IMR-90 (cell line): ENCODE measurements around the gene XCR1. TPM values are rescaled to one million over a fixed set of nuclear protein-coding genes. Genes with fewer than 3 reads are reported as not detected.

Source experiments
- ATAC-seq: fragments of 200-7000 bp; cut with Tn5 transposase; 2 replicates; pipeline ENCODE4 v1.9.1; 2020; ENCODE audit warnings: low read depth, mild to moderate bottlenecking, moderate library complexity
- BruUV-seq: library from RNA; stranded (reverse); fragments of 400-500 nt; replicated peaks from 2 replicates; lab custom pipeline; 2021; lab: Mats Ljungman, UMichigan
- CTCF ChIA-PET: fragments of 300-600 bp; formaldehyde crosslinking; extraction: SDS; loops from one replicate; lab custom pipeline; 2021; ENCODE audit warnings: antibody characterized with exemption; lab: Yijun Ruan, JAX
- POLR2A ChIA-PET: fragments of 300-600 bp; sonication (Branson Sonifier 250); formaldehyde crosslinking; loops from one replicate; lab custom pipeline; 2022; ENCODE audit warnings: antibody characterized with exemption; ENCODE audit not compliant: unreplicated experiment; lab: Charles Lee
- DNase-seq: peaks from one replicate; pipeline ENCODE4 v3.0.0; 2013
- H2AFZ ChIP-seq: replicated peaks from 2 replicates; pipeline ENCODE3; 2013; ENCODE audit warnings: low read length, mild to moderate bottlenecking; ENCODE audit not compliant: poor library complexity
- H2AK5ac ChIP-seq: 2 replicates; pipeline ENCODE4 v1.6.1; 2013; ENCODE audit warnings: low read depth, low read length, inconsistent platforms
- H2AK9ac ChIP-seq: replicated peaks from 2 replicates; pipeline ENCODE3; 2013; ENCODE audit warnings: mild to moderate bottlenecking, low read depth, low read length, moderate library complexity; ENCODE audit not compliant: poor library complexity
- H2BK120ac ChIP-seq: 2 replicates; pipeline ENCODE4 v1.6.1; 2013; ENCODE audit warnings: low read depth, low read length, inconsistent platforms
- H2BK15ac ChIP-seq: 3 replicates; pipeline ENCODE4 v1.6.1; 2013; ENCODE audit warnings: low read depth, low read length, inconsistent platforms
- H2BK20ac ChIP-seq: 2 replicates; pipeline ENCODE4 v1.6.1; 2013; ENCODE audit warnings: low read depth, mild to moderate bottlenecking, inconsistent platforms, low read length, moderate library complexity
- H2BK5ac ChIP-seq: 2 replicates; pipeline ENCODE4 v1.6.1; 2013; ENCODE audit warnings: mild to moderate bottlenecking, low read depth, low read length, inconsistent platforms; ENCODE audit not compliant: poor library complexity, severe bottlenecking
- H3K14ac ChIP-seq: replicated peaks from 2 replicates; pipeline ENCODE4 v1.6.1; 2013; ENCODE audit warnings: low read depth, low read length, inconsistent platforms
- H3K18ac ChIP-seq: 2 replicates; pipeline ENCODE4 v1.6.1; 2013; ENCODE audit warnings: low read depth, low read length, control low read depth
- H3K23ac ChIP-seq: 2 replicates; pipeline ENCODE4 v1.6.1; 2013; ENCODE audit warnings: low read depth, low read length, inconsistent platforms
- H3K27ac ChIP-seq: 2 replicates; pipeline ENCODE4 v1.5.1; 2013; ENCODE audit warnings: mild to moderate bottlenecking, control low read depth, low read length; ENCODE audit not compliant: insufficient read depth
- H3K27me3 ChIP-seq: 2 replicates; pipeline ENCODE4 v1.6.1; 2013; ENCODE audit warnings: low read length; ENCODE audit not compliant: control insufficient read depth, insufficient read depth
- H3K36me3 ChIP-seq: 2 replicates; pipeline ENCODE4 v1.6.1; 2013; ENCODE audit warnings: low read length, mixed read lengths; ENCODE audit not compliant: control insufficient read depth, insufficient read depth
- H3K4ac ChIP-seq: 2 replicates; pipeline ENCODE4 v1.6.1; 2013; ENCODE audit warnings: low read depth, low read length, inconsistent platforms
- H3K4me1 ChIP-seq: 2 replicates; pipeline ENCODE4 v1.6.1; 2013; ENCODE audit warnings: low read length, mixed read lengths; ENCODE audit not compliant: control insufficient read depth, insufficient read depth
- H3K4me2 ChIP-seq: 2 replicates; pipeline ENCODE4 v1.6.1; 2013; ENCODE audit warnings: low read depth, mild to moderate bottlenecking, control low read depth, low read length, moderate library complexity
- H3K4me3 ChIP-seq: 2 replicates; pipeline ENCODE4 v1.5.1; 2013; ENCODE audit warnings: low read depth, mild to moderate bottlenecking, control low read depth, low read length, moderate library complexity; ENCODE audit not compliant: insufficient read depth
- H3K56ac ChIP-seq: 2 replicates; pipeline ENCODE4 v1.6.1; 2013; ENCODE audit warnings: low read length, inconsistent platforms; ENCODE audit not compliant: insufficient read depth; ENCODE audit errors: extremely low read depth
- H3K79me1 ChIP-seq, 2 experiments: 2 replicates each; pipeline ENCODE4 v1.6.1; 2013; ENCODE audit warnings: low read length in 2 of 2, inconsistent platforms in 1 of 2, low read depth in 1 of 2
- H3K9ac ChIP-seq: 2 replicates; pipeline ENCODE4 v1.6.1; 2013; ENCODE audit warnings: low read depth, low read length, control low read depth
- H3K9me1 ChIP-seq: 2 replicates; pipeline ENCODE4 v1.6.1; 2013; ENCODE audit warnings: low read length, inconsistent platforms; ENCODE audit not compliant: insufficient read depth
- H3K9me3 ChIP-seq: 2 replicates; pipeline ENCODE4 v1.6.1; 2013; ENCODE audit warnings: low read length; ENCODE audit not compliant: control insufficient read depth, insufficient read depth
- H4K20me1 ChIP-seq: 2 replicates; pipeline ENCODE4 v1.6.1; 2013; ENCODE audit warnings: low read length, inconsistent platforms; ENCODE audit not compliant: insufficient read depth
- H4K5ac ChIP-seq: 2 replicates; pipeline ENCODE4 v1.6.1; 2013; ENCODE audit warnings: mild to moderate bottlenecking, low read depth, low read length, control low read depth
- H4K8ac ChIP-seq, 2 experiments: 2 replicates each; pipeline ENCODE4 v1.6.1; 2013; ENCODE audit warnings: low read depth in 2 of 2, low read length in 2 of 2, control low read depth in 1 of 2, inconsistent platforms in 1 of 2
- H4K91ac ChIP-seq: 2 replicates; pipeline ENCODE4 v1.6.1; 2013; ENCODE audit warnings: low read depth, low read length, inconsistent platforms; ENCODE audit not compliant: insufficient read depth
- CHD1 ChIP-seq: IDR thresholded peaks from 2 replicates; pipeline ENCODE4 v1.6.1; 2012; ENCODE audit warnings: low read depth, low read length, improper control_type of control experiment
- MAFK ChIP-seq: IDR thresholded peaks from 2 replicates; pipeline ENCODE4 v1.6.1; 2012; ENCODE audit warnings: low read depth, low read length, improper control_type of control experiment
- MAZ ChIP-seq: IDR thresholded peaks from 2 replicates; pipeline ENCODE4 v1.6.1; 2012; ENCODE audit warnings: low read depth, mild to moderate bottlenecking, low read length, improper control_type of control experiment, moderate library complexity, borderline replicate concordance
- RCOR1 ChIP-seq: IDR thresholded peaks from 2 replicates; pipeline ENCODE4 v1.6.1; 2012; ENCODE audit warnings: mild to moderate bottlenecking, low read length, improper control_type of control experiment; ENCODE audit not compliant: insufficient replicate concordance
- RFX5 ChIP-seq: IDR thresholded peaks from 2 replicates; pipeline ENCODE4 v1.8.0; 2012; ENCODE audit warnings: low read depth, mild to moderate bottlenecking, low read length, moderate library complexity
- USF2 ChIP-seq: fragments of 150-350 bp; IDR thresholded peaks from 2 replicates; pipeline ENCODE4 v1.6.1; 2017; ENCODE audit warnings: mild to moderate bottlenecking, antibody characterized with exemption, low read length, low read depth
- WGBS, 2 experiments: methylation state at CpG; one replicate each; pipeline versions ENCODE4 v1.1.5 to v1.1.7; 2013; ENCODE audit warnings: missing lambda C conversion rate in 2 of 2; ENCODE audit not compliant: insufficient read length in 1 of 2; ENCODE audit errors: extremely low coverage in 2 of 2; 5-methylcytosine and 5-hydroxymethylcytosine counted together
- dilution Hi-C: fragments of 300-500 bp; cut with HindIII; formaldehyde crosslinking; loops from one replicate; pipeline ENCODE4 v1.14.3; 2018; ENCODE audit warnings: low sequenced_read_pairs; ENCODE audit not compliant: unreplicated experiment
- in situ Hi-C: fragments of 300-500 bp; cut with MboI; formaldehyde crosslinking; loops from 3 replicates; pipeline ENCODE4 v1.14.3; 2019; ENCODE audit warnings: low sequenced_read_pairs, inconsistent platforms, mixed read lengths
- intact Hi-C: fragments of 100-400 bp; cut with micrococcal nuclease; formaldehyde crosslinking; loops from 2 replicates; pipeline ENCODE4 v1.10.0; 2022
- polyA plus RNA-seq, 3 experiments: library from polyadenylated mRNA; depleted of rRNA; stranded (reverse); fragments of >200 nt; gene quantifications; 2 replicates each; pipeline ENCODE4 v1.2.3, GENCODE V29; 2012; ENCODE audit warnings: low replicate concordance in 1 of 3
- total RNA-seq: library from RNA; depleted of rRNA; stranded (reverse); fragments of >200 nt; gene quantifications from 2 replicates; pipeline ENCODE4 v1.2.3, GENCODE V29; 2012

The XCR1 gene
- total and polyA plus RNA-seq, 2 of the 4 experiments (the other 2 are of a cell fraction) = not detected

GRCh38 chr3:46019707-46020106, 7.6 kb downstream of the XCR1 start:
- Histone ChIP-seq H2AFZ (no peak overlapping the region), H2AK5ac (no peak overlapping the region), H3K4me3 (no peak overlapping the region), H4K91ac (no peak overlapping the region), H3K14ac (no peak overlapping the region), H4K5ac (no peak overlapping the region), H2BK20ac (no peak overlapping the region), H3K27me3 (peaks cover 18% of the 10 kb centered on the region), H2BK120ac (no peak overlapping the region), H3K79me1 (no peaks in the 10 kb centered on the region), H3K9ac (no peak overlapping the region), H3K56ac (no peak overlapping the region), H2BK15ac (no peak overlapping the region), H3K27ac (no peak overlapping the region), H4K8ac (no peak overlapping the region), H2AK9ac (no peak overlapping the region), H3K4me2 (no peak overlapping the region), H3K4me1 (no peaks in the 10 kb centered on the region), H2BK5ac (no peak overlapping the region), H3K9me3 (no peaks in the 10 kb centered on the region), H3K18ac (no peak overlapping the region), H3K9me1 (no peaks in the 10 kb centered on the region; the same call in 1 of the 2 replicates), H3K23ac (no peak overlapping the region), H3K36me3 (no peaks in the 10 kb centered on the region), H4K20me1 (no peaks in the 10 kb centered on the region), H3K4ac (no peak overlapping the region)
- TF ChIP-seq CHD1 (no peak), RFX5 (no peak), USF2 (no peak), MAZ (no peak), MAFK (no peak), RCOR1 (no peak)
- DNase-seq (no peak), ATAC-seq (no peak)
- WGBS, 2 experiments = 58% methylated on average over 1 of the region's 1 CpG; no CpG with 5 or more reads in 1 of the 2 experiments
- intact Hi-C loops (no loop called here), dilution Hi-C loops (no loop called here), in situ Hi-C loops (no loop called here)
- no TSS peak for BruUV-seq
- ChIA-PET POLR2A (no interaction called here), CTCF (interaction anchor here (1.3 kb wide), 1 partner anchor 59 kb away, joined by 3 read pairs; no protein-coding TSS in a partner anchor)
